K562 (cell line): ENCODE data around the gene SORCS1.

Experiments
- ARID2 ChIP-seq: fragments of 450-650 bp; IDR thresholded peaks from 2 replicates; pipeline ENCODE4 v1.6.1; 2017; ENCODE audit warnings: antibody characterized with exemption, mild to moderate bottlenecking
- CTCF ChIP-seq, 3 experiments: IDR thresholded peaks in 2 of 3; conservative IDR thresholded peaks in 1 of 3; 2 replicates each; pipeline ENCODE4 v1.5.1; 2011 to 2012; ENCODE audit warnings: low read length in 3 of 3, mild to moderate bottlenecking in 3 of 3, control low read depth in 2 of 3, improper control_type of control experiment in 1 of 3, inconsistent platforms in 1 of 3, low read depth in 1 of 3, mixed read lengths in 1 of 3, moderate library complexity in 1 of 3; ENCODE audit not compliant: insufficient read depth in 2 of 3
- E2F5 ChIP-seq: sonication (generic); formaldehyde crosslinking; IDR thresholded peaks from 2 replicates; pipeline ENCODE4 v1.8.0; 2022; ENCODE audit warnings: mild to moderate bottlenecking, missing genetic modification reagents
- EZH2 ChIP-seq: IDR thresholded peaks from 2 replicates; pipeline ENCODE4 v1.6.1; 2012; ENCODE audit warnings: low read depth, mild to moderate bottlenecking, inconsistent platforms, low read length, borderline replicate concordance
- FOS ChIP-seq: IDR thresholded peaks from 3 replicates; pipeline ENCODE4 v1.6.1; 2011; ENCODE audit not compliant: insufficient read length; ENCODE audit errors: extremely low read depth
- GMEB1 ChIP-seq: fragments of 250-450 bp; sonication (Bioruptor Pico); IDR thresholded peaks from 2 replicates; pipeline ENCODE4 v1.4.0; 2020; ENCODE audit warnings: mild to moderate bottlenecking
- POLR2AphosphoS2 ChIP-seq: IDR thresholded peaks from 2 replicates; pipeline ENCODE4 v1.6.1; 2012; ENCODE audit warnings: low read length, improper control_type of control experiment
- RNF219 ChIP-seq: fragments of 250-450 bp; sonication (Bioruptor Pico); IDR thresholded peaks from 2 replicates; pipeline ENCODE4 v1.5.0; 2022; ENCODE audit warnings: mild to moderate bottlenecking
- TAL1 ChIP-seq: fragments of 450-650 bp; IDR thresholded peaks from 2 replicates; pipeline ENCODE4 v1.6.1; 2016; ENCODE audit warnings: mild to moderate bottlenecking
- TBP ChIP-seq: optimal IDR thresholded peaks from 2 replicates; pipeline ENCODE3; 2011; ENCODE audit warnings: low read depth, low read length, improper control_type of control experiment
- TFE3 ChIP-seq: fragments of 450-650 bp; formaldehyde crosslinking; IDR thresholded peaks from 2 replicates; pipeline ENCODE4 v1.4.0; 2020; ENCODE audit warnings: mild to moderate bottlenecking, mixed read lengths
- ZNF274 ChIP-seq: IDR thresholded peaks from 2 replicates; pipeline ENCODE4 v1.6.1; 2011; ENCODE audit warnings: low read depth, mild to moderate bottlenecking, low read length, moderate library complexity, borderline replicate concordance

- TF ChIP-seq GMEB1 (CRISPR knock-in tag) (no peak), EZH2 (no peak), TAL1 (peak; percentile 68), RNF219 (CRISPR knock-in tag) (no peak), TBP (no peak), ZNF274 (no peak), E2F5 (CRISPR knock-in tag) (no peak), ARID2 (no peak), TFE3 (no peak), FOS (no peak), POLR2AphosphoS2 (no peak), CTCF (IDR thresholded peaks at IDR 0.05 in 2 of 3, conservative IDR thresholded peaks at IDR 0.05 in 1 of 3; ENCODE audit: insufficient read depth in 2 of 3, low read depth in 1 of 3, low read length in 3 of 3) (no peak)
These were observed 168.0 kb downstream of the SORCS1 start for GRCh38 chr10:106996510-106996909.
